AG04450 (cell line): ENCODE results near the gene ATXN10. TPM values are rescaled to one million over a fixed set of nuclear protein-coding genes. Genes with fewer than 3 reads are reported as not detected.
A peak's percentile ranks its signal among the peaks of the same experiment; 100 is the strongest.

Experiments
- CTCF ChIA-PET: fragments of 300-600, 350-600 bp; formaldehyde crosslinking; extraction: SDS; loops from one replicate; lab custom pipeline; 2022; ENCODE audit warnings: antibody characterized with exemption, inconsistent platforms; lab: Charles Lee
- POLR2A ChIA-PET: fragments of 350-600 bp; formaldehyde crosslinking; extraction: SDS; loops from one replicate; lab custom pipeline; 2021; ENCODE audit warnings: antibody characterized with exemption, inconsistent platforms; lab: Yijun Ruan, JAX
- DNase-seq: peaks from one replicate; pipeline ENCODE4 v3.0.0-alpha.2; 2011; ENCODE audit warnings: low read depth, low spot score
- H3K27ac ChIP-seq: one replicate; pipeline ENCODE4 v1.5.1; 2012; ENCODE audit warnings: low read depth, low read length, control low read depth
- H3K27me3 ChIP-seq: one replicate; pipeline ENCODE4 v1.6.0; 2012; ENCODE audit warnings: low read length; ENCODE audit not compliant: control insufficient read depth, insufficient read depth
- H3K4me3 ChIP-seq: 2 replicates; pipeline ENCODE4 v1.5.1; 2011; ENCODE audit warnings: mild to moderate bottlenecking, low read depth, low read length, control low read depth
- H3K9me3 ChIP-seq: 2 replicates; pipeline ENCODE4 v1.5.1; 2012; ENCODE audit warnings: low read length; ENCODE audit not compliant: control insufficient read depth, insufficient read depth
- polyA plus RNA-seq: library from polyadenylated mRNA; depleted of rRNA; stranded (reverse); fragments of >200 nt; gene quantifications from 2 replicates; pipeline ENCODE4 v1.2.3, GENCODE V29; 2011
- TF ChIP-seq, protein P1 (sequence below): IDR thresholded peaks from 2 replicates; pipeline ENCODE4 v1.5.1; 2011; ENCODE audit warnings: low read depth, low read length, control low read depth, inconsistent platforms

ATXN10 gene
- polyA plus RNA-seq, 1 experiment = 521 TPM

DNA sequence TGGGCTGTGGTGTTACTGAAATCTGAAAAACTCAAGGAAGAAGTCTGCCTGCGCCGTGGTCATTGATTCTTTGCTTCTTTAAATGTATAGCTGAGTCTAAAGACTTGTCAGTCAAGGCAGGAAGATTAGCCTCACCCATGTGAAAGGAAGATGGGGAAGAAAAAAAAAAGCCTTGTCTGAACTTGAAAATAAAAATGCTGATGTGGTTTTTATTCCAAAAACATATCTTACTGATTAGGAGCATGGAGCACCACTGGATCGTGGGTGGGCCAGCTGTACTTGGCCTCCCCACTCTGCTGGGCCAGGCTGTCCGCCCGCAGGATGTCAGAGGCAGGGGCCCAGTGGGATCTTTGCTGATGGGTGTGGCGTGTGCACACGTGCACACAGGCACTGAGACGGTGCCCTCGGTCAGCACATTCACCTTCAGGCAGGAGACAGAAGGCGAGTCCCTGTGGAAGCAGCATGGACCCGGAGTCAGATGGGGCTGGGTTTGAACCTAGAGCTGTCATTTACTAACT is 193.4 kb downstream of the ATXN10 start:
- Histone ChIP-seq H3K9me3 (no peaks in the 10 kb centered on the region; the same call in none of the 2 replicates), H3K4me3 (no peak overlapping the region), H3K27ac (no peak overlapping the region), H3K27me3 (peaks cover 25% of the 10 kb centered on the region)
- CTCF ChIA-PET = interaction anchor here (0.7 to 3.4 kb wide), 24 partner anchors 9 to 676 kb away, joined by 3 to 37 read pairs (median 4); no protein-coding TSS in a partner anchor
- POLR2A ChIA-PET = no interaction called here
- DNase-seq = no peak
- TF ChIP-seq, protein P1, sequence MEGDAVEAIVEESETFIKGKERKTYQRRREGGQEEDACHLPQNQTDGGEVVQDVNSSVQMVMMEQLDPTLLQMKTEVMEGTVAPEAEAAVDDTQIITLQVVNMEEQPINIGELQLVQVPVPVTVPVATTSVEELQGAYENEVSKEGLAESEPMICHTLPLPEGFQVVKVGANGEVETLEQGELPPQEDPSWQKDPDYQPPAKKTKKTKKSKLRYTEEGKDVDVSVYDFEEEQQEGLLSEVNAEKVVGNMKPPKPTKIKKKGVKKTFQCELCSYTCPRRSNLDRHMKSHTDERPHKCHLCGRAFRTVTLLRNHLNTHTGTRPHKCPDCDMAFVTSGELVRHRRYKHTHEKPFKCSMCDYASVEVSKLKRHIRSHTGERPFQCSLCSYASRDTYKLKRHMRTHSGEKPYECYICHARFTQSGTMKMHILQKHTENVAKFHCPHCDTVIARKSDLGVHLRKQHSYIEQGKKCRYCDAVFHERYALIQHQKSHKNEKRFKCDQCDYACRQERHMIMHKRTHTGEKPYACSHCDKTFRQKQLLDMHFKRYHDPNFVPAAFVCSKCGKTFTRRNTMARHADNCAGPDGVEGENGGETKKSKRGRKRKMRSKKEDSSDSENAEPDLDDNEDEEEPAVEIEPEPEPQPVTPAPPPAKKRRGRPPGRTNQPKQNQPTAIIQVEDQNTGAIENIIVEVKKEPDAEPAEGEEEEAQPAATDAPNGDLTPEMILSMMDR = no peak

DNA sequence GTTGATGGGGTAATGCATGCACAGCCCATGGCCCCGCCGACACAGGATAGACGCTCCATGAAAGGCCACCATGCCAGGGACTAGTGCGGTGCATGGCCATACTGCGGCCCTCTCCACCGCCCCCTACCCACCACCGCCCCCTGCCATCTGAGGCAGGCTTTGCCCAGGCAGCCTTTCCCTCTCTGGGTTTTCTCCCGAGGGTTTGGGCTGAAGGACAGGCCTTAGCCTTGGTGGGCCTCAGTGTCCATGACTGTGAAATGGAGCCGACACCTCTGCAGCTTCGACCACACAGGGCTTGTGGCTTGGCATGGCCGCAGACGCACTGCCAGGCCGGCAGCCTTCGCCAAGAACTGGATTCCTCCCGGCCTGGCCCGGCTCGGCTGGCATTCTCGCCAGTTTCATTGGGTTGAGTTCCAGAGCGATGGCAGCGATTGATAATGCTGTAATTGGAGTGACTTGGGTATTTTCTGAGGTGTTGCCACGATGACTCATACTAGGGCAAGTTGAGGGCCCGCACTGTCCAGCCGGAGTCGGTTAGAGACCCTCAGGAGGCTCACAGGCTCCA is 194.0 kb downstream of the ATXN10 start:
- Histone ChIP-seq H3K9me3 (no peaks in the 10 kb centered on the region; the same call in none of the 2 replicates), H3K4me3 (no peak overlapping the region), H3K27me3 (peaks cover 25% of the 10 kb centered on the region), H3K27ac (no peak overlapping the region)
- no peak for DNase-seq
- ChIA-PET CTCF (interaction anchor here (0.7 to 3.4 kb wide), 4 partner anchors 9 to 945 kb away, joined by 3 to 37 read pairs (median 13); no protein-coding TSS in a partner anchor), POLR2A (no interaction called here)
- TF ChIP-seq, protein P1 = no peak

DNA sequence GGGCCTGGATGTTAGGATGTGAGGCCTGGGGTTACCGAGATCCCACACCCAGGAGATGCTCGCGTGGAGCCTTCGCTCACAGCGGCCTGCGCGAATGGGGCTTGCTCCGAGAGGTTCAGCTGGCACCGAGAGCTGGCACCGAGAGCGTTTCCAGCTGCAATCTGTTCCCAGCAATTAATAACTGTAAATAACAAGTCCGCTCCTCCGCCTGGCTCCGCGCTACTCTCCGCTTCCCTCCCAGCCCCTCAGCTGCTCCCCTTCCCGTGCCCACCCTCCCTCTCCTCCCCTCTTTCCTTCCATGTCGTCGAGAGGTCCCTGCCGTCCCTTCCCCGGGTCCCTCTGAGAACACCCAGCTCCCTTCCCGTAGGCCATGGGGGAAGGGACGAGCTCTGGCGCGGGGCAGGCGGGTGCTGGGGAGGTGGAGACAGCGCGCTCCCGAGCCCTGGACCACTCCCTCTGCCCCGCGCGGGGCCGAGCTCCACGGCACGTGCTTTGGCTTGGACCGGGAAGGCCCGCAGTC is 194.6 kb downstream of the ATXN10 start:
- CTCF ChIA-PET = interaction anchor here (0.7 to 2.3 kb wide), 4 partner anchors 81 to 946 kb away, joined by 3 to 10 read pairs (median 4); no protein-coding TSS in a partner anchor
- no peak for DNase-seq
- Histone ChIP-seq H3K27me3 (peaks cover 25% of the 10 kb centered on the region), H3K9me3 (no peaks in the 10 kb centered on the region; the same call in none of the 2 replicates), H3K4me3 (no peak overlapping the region), H3K27ac (no peak overlapping the region)
- TF ChIP-seq, protein P1 = no peak
- POLR2A ChIA-PET = no interaction called here

DNA sequence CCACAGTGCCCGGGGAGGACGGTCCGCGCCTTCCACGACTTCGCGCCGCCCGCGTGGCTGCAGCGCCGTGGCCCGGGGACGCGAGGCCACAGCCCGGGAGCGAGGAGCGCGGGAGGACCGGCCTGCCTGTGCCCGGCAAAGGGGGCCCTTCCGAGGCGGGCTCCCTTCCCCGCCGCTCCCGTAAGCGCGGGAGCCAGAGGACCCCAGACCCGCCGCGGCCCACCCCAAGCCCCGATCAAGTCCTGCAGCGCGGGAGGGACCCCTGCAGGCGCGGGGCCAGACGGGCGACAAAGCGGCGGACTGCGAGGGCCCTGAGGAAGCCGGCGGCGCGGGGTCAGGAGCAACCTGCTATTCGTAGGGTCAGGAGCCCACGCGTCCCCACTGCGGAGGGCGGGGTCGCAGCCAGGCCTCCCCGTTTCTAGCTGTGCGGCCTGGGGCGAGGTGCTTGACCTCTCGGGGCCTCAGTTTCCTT is 195.0 kb downstream of the ATXN10 start:
- H3K9me3 ChIP-seq = no peaks in the 10 kb centered on the region; the same call in none of the 2 replicates
- peak overlapping the region; percentile 20; the same call in 1 of the 2 replicates for H3K4me3 ChIP-seq
- ChIA-PET POLR2A (no interaction called here), CTCF (interaction anchor here (0.6 to 2.3 kb wide), 5 partner anchors 12 to 946 kb away, joined by 3 to 10 read pairs (median 3); no protein-coding TSS in a partner anchor)
- H3K27ac ChIP-seq = no peak overlapping the region
- no peak for DNase-seq
- TF ChIP-seq, protein P1 = no peak
- H3K27me3 ChIP-seq = peaks cover 25% of the 10 kb centered on the region
